Calu3 (cell line): Measurements from ENCODE around the gene MYO3B. TPM values are rescaled to one million over a fixed set of nuclear protein-coding genes. Genes with fewer than 3 reads are reported as not detected.

ENCODE experiments used
- BruUV-seq: library from RNA; stranded (reverse); fragments of 400-500 nt; replicated peaks from 2 replicates; lab custom pipeline; 2021; lab: Mats Ljungman, UMichigan
- CTCF ChIA-PET: fragments of 300-600 bp; sonication (Branson Sonifier 250); formaldehyde crosslinking; loops from one replicate; lab custom pipeline; 2022; ENCODE audit warnings: antibody characterized with exemption; lab: Charles Lee
- DNase-seq: peaks from one replicate; pipeline ENCODE4 v3.0.0; 2022
- H3K27ac Mint-ChIP-seq: one replicate; pipeline ENCODE4 v1.8.0; 2022; ENCODE audit warnings: mixed read lengths; ENCODE audit not compliant: unreplicated experiment
- H3K27me3 Mint-ChIP-seq: one replicate; pipeline ENCODE4 v1.8.0; 2022; ENCODE audit warnings: mixed read lengths; ENCODE audit not compliant: unreplicated experiment
- H3K36me3 Mint-ChIP-seq: one replicate; pipeline ENCODE4 v1.8.0; 2022; ENCODE audit warnings: mild to moderate bottlenecking, moderate library complexity, mixed read lengths; ENCODE audit not compliant: insufficient read depth, unreplicated experiment
- H3K4me1 Mint-ChIP-seq: one replicate; pipeline ENCODE4 v1.8.0; 2022; ENCODE audit warnings: mild to moderate bottlenecking, low read depth, mixed read lengths; ENCODE audit not compliant: unreplicated experiment
- H3K4me3 Mint-ChIP-seq: one replicate; pipeline ENCODE4 v1.8.0; 2022; ENCODE audit warnings: mild to moderate bottlenecking, low read depth, moderate library complexity, mixed read lengths; ENCODE audit not compliant: unreplicated experiment
- H3K9me3 Mint-ChIP-seq: one replicate; pipeline ENCODE4 v1.8.0; 2022; ENCODE audit warnings: low read depth, mixed read lengths; ENCODE audit not compliant: unreplicated experiment
- CTCF ChIP-seq: fragments of 200-600 bp; IDR thresholded peaks from one replicate; pipeline ENCODE4 v1.8.0; 2022; ENCODE audit warnings: antibody characterized with exemption; ENCODE audit not compliant: unreplicated experiment
- intact Hi-C: fragments of 100-400 bp; cut with micrococcal nuclease; formaldehyde crosslinking; loops from one replicate; pipeline ENCODE4 v1.10.0; 2022; ENCODE audit not compliant: unreplicated experiment
- total RNA-seq: library from RNA; stranded (reverse); gene quantifications from 2 replicates; pipeline ENCODE4 v1.2.3, GENCODE V29; 2022

MYO3B gene
- total RNA-seq, 1 experiment from 2014 or later, result 5.0 TPM

GRCh38 chr2:170475878-170476277 is 297.9 kb downstream of the MYO3B start:
- peaks cover 5% of the 10 kb centered on the region for H3K9me3 Mint-ChIP-seq
- DNase-seq, result peak; percentile 13
- H3K4me3 Mint-ChIP-seq, result no peak overlapping the region
- H3K27ac Mint-ChIP-seq, result no peak overlapping the region
- H3K4me1 Mint-ChIP-seq, result no peaks in the 10 kb centered on the region
- CTCF ChIA-PET, result no interaction called here
- no peaks in the 10 kb centered on the region for H3K36me3 Mint-ChIP-seq
- no TSS peak for BruUV-seq
- intact Hi-C loops, result no loop called here
- H3K27me3 Mint-ChIP-seq, result no peaks in the 10 kb centered on the region
- TF ChIP-seq CTCF, result no peak

DNA sequence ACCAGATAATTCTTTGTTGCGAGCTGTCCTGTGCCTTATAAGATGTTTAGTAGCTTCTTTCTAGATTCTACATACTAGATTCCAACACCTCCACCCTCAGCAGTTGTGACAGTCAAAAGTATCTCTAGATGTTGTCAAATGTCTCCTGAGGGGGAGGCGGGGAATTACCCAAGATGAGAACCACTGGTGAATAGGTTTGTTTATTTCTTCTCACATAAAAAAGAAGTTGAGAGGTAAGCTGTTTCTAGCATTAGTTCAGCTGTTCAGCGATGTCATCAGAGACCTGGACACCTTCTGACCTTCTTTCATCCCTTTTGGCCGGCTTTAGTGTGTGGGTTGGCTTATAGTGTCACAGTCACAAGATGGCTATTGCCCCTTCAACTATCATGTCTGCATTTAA is 299.7 kb downstream of the MYO3B start:
- no peak overlapping the region for H3K27ac Mint-ChIP-seq
- no peaks in the 10 kb centered on the region for H3K27me3 Mint-ChIP-seq
- BruUV-seq, result no TSS peak
- TF ChIP-seq CTCF, result no peak
- no peaks in the 10 kb centered on the region for H3K36me3 Mint-ChIP-seq
- peaks cover 4% of the 10 kb centered on the region for H3K9me3 Mint-ChIP-seq
- CTCF ChIA-PET, result no interaction called here
- H3K4me1 Mint-ChIP-seq, result no peaks in the 10 kb centered on the region
- DNase-seq, result no peak
- intact Hi-C loops, result no loop called here
- no peak overlapping the region for H3K4me3 Mint-ChIP-seq

- Mint-ChIP-seq H3K27ac (no peak overlapping the region), H3K4me3 (no peak overlapping the region), H3K4me1 (no peaks in the 10 kb centered on the region), H3K36me3 (no peaks in the 10 kb centered on the region), H3K9me3 (peaks cover 2% of the 10 kb centered on the region), H3K27me3 (no peaks in the 10 kb centered on the region)
- no peak for TF ChIP-seq CTCF
- BruUV-seq, result no TSS peak
- intact Hi-C loops, result no loop called here
- no peak for DNase-seq
- CTCF ChIA-PET, result interaction anchor here (0.7 kb wide), 1 partner anchor 156 kb away, joined by 3 read pairs; no protein-coding TSS in a partner anchor
Observed at GRCh38 chr2:170481201-170481600, 303.3 kb downstream of the MYO3B start.

DNA sequence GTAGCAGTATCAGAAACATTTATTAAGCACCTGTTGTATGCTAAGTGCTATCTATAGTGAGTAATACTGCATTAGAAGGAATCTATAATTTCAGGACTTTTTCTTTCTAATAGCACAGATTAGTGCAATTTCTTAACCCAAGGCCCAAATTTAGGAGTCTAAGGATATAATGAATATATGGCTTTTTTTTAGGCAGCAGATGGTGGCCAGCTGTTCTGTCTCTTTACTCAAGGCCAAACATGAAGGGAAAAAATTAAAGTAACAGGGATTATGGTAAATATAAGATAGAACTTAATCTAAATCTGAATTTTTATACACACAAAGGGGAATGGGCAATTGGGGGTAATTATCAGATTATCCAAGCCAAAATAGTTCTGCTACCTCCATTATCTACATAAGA is 306.6 kb downstream of the MYO3B start:
- no TSS peak for BruUV-seq
- no peak for TF ChIP-seq CTCF
- CTCF ChIA-PET, result interaction anchor here (0.6 kb wide), 1 partner anchor 1246 kb away, joined by 3 read pairs; no protein-coding TSS in a partner anchor
- Mint-ChIP-seq H3K4me1 (no peaks in the 10 kb centered on the region), H3K9me3 (no peaks in the 10 kb centered on the region), H3K4me3 (no peak overlapping the region), H3K27me3 (no peaks in the 10 kb centered on the region), H3K27ac (no peak overlapping the region), H3K36me3 (no peaks in the 10 kb centered on the region)
- no peak for DNase-seq
- intact Hi-C loops, result no loop called here
